Suprapubic skin (tissue), 4 donors: ENCODE data around the gene SCFD1.

Experiments used
- POLR2A ChIP-seq, 2 donors: fragments of 450-650 bp; IDR thresholded peaks; one replicate each; pipeline ENCODE4 v1.6.1; 2017; ENCODE audit warnings: antibody characterized with exemption in 2 of 2, mild to moderate bottlenecking in 2 of 2, moderate library complexity in 2 of 2
- POLR2AphosphoS5 ChIP-seq, 3 donors: sonication (generic); formaldehyde crosslinking; IDR thresholded peaks; one replicate each; pipeline ENCODE4 v1.6.1; 2017; ENCODE audit warnings: antibody characterized with exemption in 3 of 3
- TF ChIP-seq, protein P1 (sequence below), 2 donors: fragments of 200-600 bp in 1 of 2; fragments of 450-650 bp in 1 of 2; sonication (generic) in 1 of 2; IDR thresholded peaks; one replicate each; pipeline ENCODE4 v1.5.1; 2016 to 2019; ENCODE audit warnings: antibody characterized with exemption in 2 of 2, mild to moderate bottlenecking in 1 of 2, moderate library complexity in 1 of 2

DNA sequence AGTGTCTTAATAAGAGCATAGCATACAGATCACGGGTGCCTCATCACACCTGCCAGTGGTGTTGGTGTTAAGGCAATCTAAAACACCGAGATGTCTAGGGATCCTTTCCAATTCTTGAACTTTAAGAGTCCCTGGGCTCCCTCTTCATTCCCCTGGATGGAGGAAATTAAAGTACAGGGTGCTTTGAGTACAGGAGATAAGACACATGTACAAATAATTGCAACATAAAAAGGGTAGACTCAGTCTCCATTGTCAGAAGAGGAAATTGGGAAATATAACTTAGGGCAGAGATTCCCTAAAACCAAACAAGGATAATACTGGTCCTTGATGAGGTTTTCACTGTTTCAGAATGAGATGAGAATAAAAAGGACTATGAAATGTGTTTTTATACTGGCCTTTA is 34.9 kb downstream of the SCFD1 start:
- TF ChIP-seq, protein P1, sequence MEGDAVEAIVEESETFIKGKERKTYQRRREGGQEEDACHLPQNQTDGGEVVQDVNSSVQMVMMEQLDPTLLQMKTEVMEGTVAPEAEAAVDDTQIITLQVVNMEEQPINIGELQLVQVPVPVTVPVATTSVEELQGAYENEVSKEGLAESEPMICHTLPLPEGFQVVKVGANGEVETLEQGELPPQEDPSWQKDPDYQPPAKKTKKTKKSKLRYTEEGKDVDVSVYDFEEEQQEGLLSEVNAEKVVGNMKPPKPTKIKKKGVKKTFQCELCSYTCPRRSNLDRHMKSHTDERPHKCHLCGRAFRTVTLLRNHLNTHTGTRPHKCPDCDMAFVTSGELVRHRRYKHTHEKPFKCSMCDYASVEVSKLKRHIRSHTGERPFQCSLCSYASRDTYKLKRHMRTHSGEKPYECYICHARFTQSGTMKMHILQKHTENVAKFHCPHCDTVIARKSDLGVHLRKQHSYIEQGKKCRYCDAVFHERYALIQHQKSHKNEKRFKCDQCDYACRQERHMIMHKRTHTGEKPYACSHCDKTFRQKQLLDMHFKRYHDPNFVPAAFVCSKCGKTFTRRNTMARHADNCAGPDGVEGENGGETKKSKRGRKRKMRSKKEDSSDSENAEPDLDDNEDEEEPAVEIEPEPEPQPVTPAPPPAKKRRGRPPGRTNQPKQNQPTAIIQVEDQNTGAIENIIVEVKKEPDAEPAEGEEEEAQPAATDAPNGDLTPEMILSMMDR (IDR thresholded peaks at IDR 0.05): no peak
- no peak for TF ChIP-seq POLR2AphosphoS5 (IDR thresholded peaks at IDR 0.05)
- no peak for TF ChIP-seq POLR2A (IDR thresholded peaks at IDR 0.05)
